Measurements from ENCODE around the gene ACVR1C. TPM values are rescaled to one million over a fixed set of nuclear protein-coding genes. Genes with fewer than 3 reads are reported as not detected.

ACVR1C gene
- total RNA-seq, 6 experiments from 2014 or later, result 0.37 to 3.9 (median 1.9) TPM

DNA sequence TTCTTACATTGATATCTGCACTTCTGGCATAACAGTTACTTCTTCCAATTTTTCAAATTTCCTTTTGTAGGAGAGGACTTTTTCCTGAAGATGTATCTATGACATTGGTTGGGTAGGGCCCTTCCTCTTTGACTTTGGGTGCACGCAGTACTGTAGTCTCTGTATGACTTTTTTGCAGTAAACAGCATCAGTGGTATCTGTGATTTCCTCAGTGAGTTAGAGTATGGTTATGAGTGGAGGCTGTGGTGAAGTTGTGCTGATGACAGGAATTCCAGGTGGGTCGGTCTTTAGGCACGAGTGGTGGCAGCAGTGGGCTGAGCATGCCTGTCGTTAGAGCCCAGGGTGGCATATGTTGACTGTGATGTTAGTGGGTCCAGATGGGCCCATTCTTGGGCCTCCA lies 17.6 kb downstream of the ACVR1C start:
- Histone ChIP-seq H3K9me3 (no peaks in the 10 kb centered on the region), H3K4me3 (no peak overlapping the region), H3K4me1 (no peaks in the 10 kb centered on the region), H3K27ac (no peak overlapping the region), H3K36me3 (no peaks in the 10 kb centered on the region), H3K27me3 (no peaks in the 10 kb centered on the region)
- intact Hi-C loops (cut with DNase I), result no loop called here
- TF ChIP-seq POLR2A (IDR thresholded peaks at IDR 0.05), result no peak
- TF ChIP-seq, protein P1, sequence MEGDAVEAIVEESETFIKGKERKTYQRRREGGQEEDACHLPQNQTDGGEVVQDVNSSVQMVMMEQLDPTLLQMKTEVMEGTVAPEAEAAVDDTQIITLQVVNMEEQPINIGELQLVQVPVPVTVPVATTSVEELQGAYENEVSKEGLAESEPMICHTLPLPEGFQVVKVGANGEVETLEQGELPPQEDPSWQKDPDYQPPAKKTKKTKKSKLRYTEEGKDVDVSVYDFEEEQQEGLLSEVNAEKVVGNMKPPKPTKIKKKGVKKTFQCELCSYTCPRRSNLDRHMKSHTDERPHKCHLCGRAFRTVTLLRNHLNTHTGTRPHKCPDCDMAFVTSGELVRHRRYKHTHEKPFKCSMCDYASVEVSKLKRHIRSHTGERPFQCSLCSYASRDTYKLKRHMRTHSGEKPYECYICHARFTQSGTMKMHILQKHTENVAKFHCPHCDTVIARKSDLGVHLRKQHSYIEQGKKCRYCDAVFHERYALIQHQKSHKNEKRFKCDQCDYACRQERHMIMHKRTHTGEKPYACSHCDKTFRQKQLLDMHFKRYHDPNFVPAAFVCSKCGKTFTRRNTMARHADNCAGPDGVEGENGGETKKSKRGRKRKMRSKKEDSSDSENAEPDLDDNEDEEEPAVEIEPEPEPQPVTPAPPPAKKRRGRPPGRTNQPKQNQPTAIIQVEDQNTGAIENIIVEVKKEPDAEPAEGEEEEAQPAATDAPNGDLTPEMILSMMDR (IDR thresholded peaks at IDR 0.05), result no peak
- 100% methylated on average over 2 of the region's 4 CpGs for WGBS (ENCODE audit: insufficient coverage, low coverage, low lambda C conversion rate, missing lambda C conversion rate)
- DNase-seq (no peak), ATAC-seq (no peak)

DNA sequence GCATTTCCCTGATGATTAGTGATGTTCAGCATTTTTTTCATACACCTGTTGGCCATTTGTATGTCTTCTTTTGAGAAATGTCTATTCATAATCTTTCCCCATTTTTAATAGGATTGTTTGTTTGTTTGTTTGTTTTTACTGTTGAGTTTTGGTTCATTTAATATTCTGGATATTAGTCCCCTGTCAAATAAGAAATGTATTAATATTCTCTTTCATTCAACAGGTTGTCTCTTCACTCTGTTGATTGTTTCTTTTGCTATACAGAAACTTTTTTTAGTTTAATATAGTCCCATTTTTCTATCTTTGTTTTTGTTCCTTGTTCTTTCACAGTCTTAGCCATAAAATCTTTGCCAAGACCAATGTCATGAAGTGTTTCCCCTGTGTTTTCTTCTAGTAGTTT lies 22.1 kb downstream of the ACVR1C start:
- no peak for TF ChIP-seq POLR2A (IDR thresholded peaks at IDR 0.05)
- TF ChIP-seq, protein P1 (IDR thresholded peaks at IDR 0.05), result no peak
- ATAC-seq (no peak), DNase-seq (no peak)
- Histone ChIP-seq H3K4me1 (no peaks in the 10 kb centered on the region), H3K9me3 (no peaks in the 10 kb centered on the region), H3K27me3 (no peaks in the 10 kb centered on the region), H3K4me3 (no peak overlapping the region), H3K27ac (no peak overlapping the region), H3K36me3 (no peaks in the 10 kb centered on the region)
- intact Hi-C loops (cut with DNase I), result no loop called here

DNA sequence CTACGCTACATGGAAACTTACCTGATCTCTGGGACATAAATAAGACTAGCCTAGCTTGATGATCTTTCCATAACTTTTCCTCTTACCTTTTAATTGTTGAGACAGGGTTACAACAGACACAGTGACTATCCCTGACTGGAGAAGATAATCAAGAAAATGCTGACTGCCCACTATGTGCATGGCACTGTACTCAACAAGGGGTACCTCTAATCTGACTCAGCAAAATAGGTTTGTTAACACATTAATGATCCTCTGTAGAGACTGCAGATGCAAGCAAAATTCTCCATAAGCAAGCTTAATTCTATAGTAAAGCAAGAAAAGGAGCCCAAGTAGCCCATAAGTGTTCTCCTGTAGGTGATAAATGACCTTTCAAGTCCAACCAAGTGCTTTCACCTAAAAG lies 25.5 kb downstream of the ACVR1C start:
- TF ChIP-seq, protein P1 (IDR thresholded peaks at IDR 0.05), result no peak
- no peak for TF ChIP-seq POLR2A (IDR thresholded peaks at IDR 0.05)
- intact Hi-C loops (cut with DNase I), result no loop called here
- Histone ChIP-seq H3K27me3 (no peaks in the 10 kb centered on the region), H3K36me3 (no peaks in the 10 kb centered on the region), H3K4me3 (no peak overlapping the region), H3K27ac (no peak overlapping the region), H3K4me1 (no peaks in the 10 kb centered on the region), H3K9me3 (no peaks in the 10 kb centered on the region)
- 90% methylated on average over 1 of the region's 1 CpG for WGBS (ENCODE audit: insufficient coverage, low coverage, low lambda C conversion rate, missing lambda C conversion rate)
- DNase-seq, result no peak
- no peak for ATAC-seq

DNA sequence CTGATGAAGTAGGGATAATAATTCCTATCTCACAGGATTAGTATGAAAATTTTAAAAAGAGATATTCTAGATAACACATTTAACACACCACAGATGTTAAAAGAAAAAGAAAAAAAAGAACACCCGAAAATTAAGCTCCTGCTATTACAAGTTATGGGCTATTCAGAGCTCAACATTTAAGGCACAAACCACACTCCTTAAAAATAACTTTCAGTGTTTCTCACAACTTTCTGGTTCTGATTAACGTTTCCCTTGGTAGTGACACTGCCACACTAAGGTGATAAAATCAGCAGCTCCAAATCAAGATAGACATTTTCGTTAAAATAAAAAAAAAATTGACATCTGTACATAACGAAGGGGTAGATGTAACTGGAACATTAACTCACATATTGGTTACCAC lies 26.9 kb downstream of the ACVR1C start:
- H3K4me3 ChIP-seq, result no peak overlapping the region
- ATAC-seq (no peak), DNase-seq (no peak)
- TF ChIP-seq, protein P1 (IDR thresholded peaks at IDR 0.05), result no peak
- no peak for TF ChIP-seq POLR2A (IDR thresholded peaks at IDR 0.05)
- no peak overlapping the region for H3K27ac ChIP-seq
- H3K4me1 ChIP-seq, result no peaks in the 10 kb centered on the region
- H3K27me3 ChIP-seq, result no peaks in the 10 kb centered on the region
- intact Hi-C loops (cut with DNase I), result no loop called here
- H3K36me3 ChIP-seq, result no peaks in the 10 kb centered on the region
- WGBS (ENCODE audit: insufficient coverage, low coverage, low lambda C conversion rate, missing lambda C conversion rate), result 80% methylated on average over 4 of the region's 4 CpGs
- H3K9me3 ChIP-seq, result no peaks in the 10 kb centered on the region

Data from right lobe of liver (tissue), 6 donors.